ENCODE measurements around the gene DNAJC24.

DNAJC24 gene

DNA sequence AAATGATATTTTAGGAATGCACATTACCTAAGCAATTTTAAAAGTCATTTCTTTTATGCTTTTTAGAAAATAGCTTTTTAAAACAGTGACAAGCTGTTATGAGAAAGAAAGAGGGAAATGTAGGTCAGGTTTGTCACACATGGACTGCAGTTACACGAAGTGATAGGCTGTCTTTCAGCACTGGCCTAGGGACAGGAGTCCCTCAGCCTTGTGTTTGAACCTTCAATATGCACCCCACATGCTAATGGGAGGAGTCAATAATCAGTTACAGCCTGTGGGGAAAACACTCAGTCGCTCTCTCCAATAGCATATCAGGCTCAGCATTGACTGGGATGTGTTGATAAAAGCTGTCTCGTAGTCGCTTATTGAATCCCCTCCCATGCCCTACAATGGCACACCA lies 45.8 kb downstream of the DNAJC24 start:
- DNase-seq (ENCODE audit: low read depth): no peak

DNA sequence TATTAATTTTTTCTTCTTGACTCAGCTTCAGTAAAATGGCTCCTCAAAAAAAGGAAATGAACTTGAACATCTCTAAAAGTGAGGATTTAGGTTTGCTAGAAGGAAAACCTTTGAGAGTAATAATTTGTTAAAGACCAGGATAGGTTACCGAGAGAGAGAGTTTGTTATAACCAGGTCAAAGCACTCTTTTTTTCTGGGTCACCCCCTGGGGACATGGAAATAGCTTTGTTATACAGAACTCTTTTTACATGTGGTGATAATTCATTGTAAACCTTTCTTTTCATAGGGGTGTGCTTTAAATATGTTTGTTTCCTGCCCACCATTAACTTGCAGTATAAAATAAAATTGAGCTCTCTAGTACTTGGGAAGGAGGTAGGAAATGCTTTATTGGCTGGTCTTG lies 47.7 kb downstream of the DNAJC24 start:
- no peak for DNase-seq (ENCODE audit: low read depth)

DNA sequence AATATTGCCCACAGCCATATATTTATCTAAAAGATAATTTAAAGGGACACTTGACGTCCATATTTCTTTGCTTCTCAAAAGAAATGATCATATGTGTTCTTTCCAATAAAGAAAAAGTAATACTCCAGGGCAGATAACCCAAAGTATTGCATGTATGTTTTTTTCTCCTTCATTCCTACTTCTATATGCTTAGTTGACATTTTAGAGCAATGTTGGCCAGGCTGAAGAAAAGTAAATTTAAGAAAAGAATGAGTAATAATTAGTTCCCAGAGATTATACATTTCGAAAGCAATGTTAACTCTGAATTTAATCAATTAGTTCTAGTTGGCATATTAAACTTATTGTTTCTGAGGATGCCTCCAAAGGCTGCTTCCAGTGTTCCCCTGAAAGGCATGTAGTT lies 48.2 kb downstream of the DNAJC24 start:
- DNase-seq (ENCODE audit: low read depth): no peak

DNA sequence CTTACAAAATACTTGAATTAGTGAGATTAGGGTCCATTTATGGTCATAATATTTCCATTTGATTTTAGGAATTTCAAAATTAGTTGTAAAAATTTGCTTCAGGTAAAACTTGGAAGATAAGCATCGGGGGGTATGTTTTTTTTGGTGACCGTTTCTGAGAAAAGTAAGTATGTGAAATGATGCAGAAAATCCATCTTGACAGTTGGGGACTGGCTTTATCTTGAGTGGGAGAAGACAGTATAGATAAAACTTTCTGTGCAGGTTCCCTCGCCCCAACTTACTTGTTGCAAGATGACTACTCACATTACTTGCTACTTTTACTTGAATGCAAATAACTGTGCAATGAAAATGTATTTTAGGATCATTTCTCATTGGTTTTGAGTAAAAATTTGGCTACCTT lies 49.5 kb downstream of the DNAJC24 start:
- DNase-seq (ENCODE audit: low read depth): no peak

GRCh38 chr11:31419669-31420068 lies 50.0 kb downstream of the DNAJC24 start:
- peak; percentile 36 for DNase-seq (ENCODE audit: low read depth)

GRCh38 chr11:31421820-31422219 lies 52.2 kb downstream of the DNAJC24 start:
- DNase-seq (ENCODE audit: low read depth): no peak

GRCh38 chr11:31422703-31423102 lies 53.0 kb downstream of the DNAJC24 start:
- no peak for DNase-seq (ENCODE audit: low read depth)

GRCh38 chr11:31424652-31425051 lies 55.0 kb downstream of the DNAJC24 start:
- no peak for DNase-seq (ENCODE audit: low read depth)

DNA sequence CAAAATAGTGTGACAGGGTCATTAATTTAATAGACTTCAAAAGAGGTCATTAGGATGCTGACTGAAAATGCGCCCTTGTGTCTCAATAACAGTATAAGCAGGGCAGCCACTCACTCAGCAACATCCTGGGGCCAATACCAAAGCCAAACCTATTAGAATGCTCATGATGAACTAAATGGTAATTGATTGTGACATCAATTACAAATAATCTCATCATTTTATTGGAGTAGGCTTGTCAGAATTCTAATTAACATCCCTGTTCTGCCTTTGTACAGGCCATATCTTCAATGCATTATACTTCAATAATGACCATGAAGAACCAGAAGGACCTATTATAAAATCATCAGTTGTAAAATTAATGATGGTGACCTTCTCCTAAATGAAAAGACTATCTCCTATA lies 64.2 kb downstream of the DNAJC24 start:
- no peak for DNase-seq (ENCODE audit: low read depth)

- peak; percentile 87 for DNase-seq (ENCODE audit: low read depth)
Observed at GRCh38 chr11:31437742-31438435, 68.2 kb downstream of the DNAJC24 start.

DNA sequence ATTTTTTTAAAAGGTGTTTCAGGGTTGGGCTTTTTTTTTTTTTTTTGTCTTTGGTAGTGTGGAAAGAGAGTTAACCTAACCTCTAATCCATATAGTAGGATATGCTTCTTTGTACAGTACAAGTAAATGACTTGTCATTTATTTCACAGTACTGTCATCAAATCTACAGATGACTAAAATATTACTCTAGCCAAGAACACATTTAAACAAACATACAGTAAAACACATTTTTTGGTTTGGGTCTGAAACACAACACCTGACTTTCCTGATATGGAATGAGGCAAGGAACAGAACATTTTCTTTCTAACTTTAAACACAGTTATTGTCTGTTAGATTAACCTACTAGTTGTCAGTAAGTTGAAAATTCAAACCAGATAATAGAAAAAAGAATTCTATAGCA lies 71.6 kb downstream of the DNAJC24 start:
- DNase-seq (ENCODE audit: low read depth): no peak

- DNase-seq (ENCODE audit: low read depth): no peak
Observed at GRCh38 chr11:31442086-31442485, 72.4 kb downstream of the DNAJC24 start.

GRCh38 chr11:31443802-31444201 lies 74.1 kb downstream of the DNAJC24 start:
- no peak for DNase-seq (ENCODE audit: low read depth)

DNA sequence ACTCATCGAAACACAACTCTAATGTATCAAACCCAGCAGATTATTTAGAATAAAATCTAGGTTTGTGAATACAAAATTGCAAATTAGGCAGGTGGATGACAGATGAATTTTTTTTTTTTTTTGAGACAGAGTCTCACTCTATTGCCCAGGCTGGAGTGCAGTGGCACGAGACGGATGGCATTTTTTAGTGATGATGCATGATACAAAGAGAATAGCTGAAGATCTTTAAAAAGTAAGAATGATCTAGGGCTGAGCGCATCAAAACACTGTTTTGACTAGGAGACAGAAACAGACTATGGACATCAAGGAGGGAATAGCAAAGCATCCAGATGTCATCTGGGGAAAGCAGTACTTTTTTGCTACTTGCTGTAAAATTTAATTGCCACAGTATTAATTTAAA lies 76.0 kb downstream of the DNAJC24 start:
- DNase-seq (ENCODE audit: low read depth): no peak

- DNase-seq (ENCODE audit: low read depth): no peak
Observed at GRCh38 chr11:31449040-31449439, 79.4 kb downstream of the DNAJC24 start.

GRCh38 chr11:31450841-31451240 lies 81.2 kb downstream of the DNAJC24 start:
- DNase-seq (ENCODE audit: low read depth): no peak

- DNase-seq (ENCODE audit: low read depth): no peak
Observed at GRCh38 chr11:31455177-31455576, 85.5 kb downstream of the DNAJC24 start.

DNA sequence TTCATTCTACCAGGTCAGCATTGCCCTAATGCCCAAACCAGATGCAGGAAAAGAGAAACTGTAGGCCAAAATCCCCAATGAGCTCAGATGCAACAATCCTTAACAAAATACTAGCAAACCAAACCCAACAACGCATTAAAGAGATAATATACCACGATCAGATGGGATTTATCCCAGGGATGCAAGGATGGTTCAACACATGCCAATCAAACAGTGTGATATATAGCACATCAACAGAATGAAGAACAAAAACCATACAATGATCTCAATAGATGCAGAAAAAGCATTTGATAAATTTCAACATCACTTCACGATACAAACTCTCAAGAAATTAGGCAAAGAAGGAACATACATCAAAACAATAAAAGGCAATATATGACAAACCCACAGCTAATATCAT lies 94.8 kb downstream of the DNAJC24 start:
- DNase-seq (ENCODE audit: low read depth): no peak

- DNase-seq (ENCODE audit: low read depth): no peak
Observed at GRCh38 chr11:31474083-31474482, 104.4 kb downstream of the DNAJC24 start.

GRCh38 chr11:31477528-31478222 lies 108.0 kb downstream of the DNAJC24 start:
- DNase-seq (ENCODE audit: low read depth): no peak

DNA sequence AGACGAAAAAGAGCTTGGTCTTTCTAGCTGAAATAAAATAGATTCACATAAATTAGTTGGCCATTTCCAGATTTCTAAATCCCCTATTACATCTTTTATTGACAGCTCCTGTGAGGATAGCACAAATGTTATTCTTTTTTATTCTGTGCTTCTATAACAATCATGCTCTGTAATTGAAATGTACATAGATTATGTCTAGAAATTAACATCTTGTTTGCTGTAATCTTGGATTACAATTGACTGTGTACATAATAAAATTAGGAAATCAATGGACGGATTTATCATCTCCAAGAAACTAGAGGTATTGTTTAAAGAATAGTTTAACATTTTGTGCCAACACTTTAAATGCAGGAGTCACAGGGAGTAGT lies 108.5 kb downstream of the DNAJC24 start:
- DNase-seq (ENCODE audit: low read depth): no peak

- no peak for DNase-seq (ENCODE audit: low read depth)
Observed at GRCh38 chr11:31479066-31479465, 109.4 kb downstream of the DNAJC24 start.

DNA sequence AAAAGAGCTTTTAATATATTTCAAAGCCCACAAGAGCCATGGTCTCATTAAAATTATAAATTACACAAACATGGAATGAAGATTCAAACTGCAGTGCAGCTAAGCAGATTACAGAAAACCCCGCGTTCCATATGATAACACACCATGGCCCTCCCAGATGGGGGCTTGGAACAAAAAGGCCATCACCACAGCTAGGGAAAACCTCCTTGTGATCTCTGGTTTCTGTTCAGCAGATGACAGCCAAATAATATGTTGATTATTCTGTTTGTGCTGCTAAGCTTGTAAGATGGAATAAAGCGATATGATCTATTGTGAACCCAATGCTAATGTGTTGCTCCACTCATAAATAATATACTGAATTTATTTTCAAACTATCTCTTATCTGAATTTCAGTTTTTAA lies 111.3 kb downstream of the DNAJC24 start:
- DNase-seq (ENCODE audit: low read depth): no peak

All from iris pigment epithelial cell (primary cell).